GM12865 (cell line): ENCODE data around the gene HIVEP1.

ENCODE experiments used
- DNase-seq: peaks from one replicate; pipeline ENCODE4 v3.0.0; 2010; ENCODE audit warnings: low read depth
- H3K4me3 ChIP-seq: 2 replicates; pipeline ENCODE4 v1.5.1; 2011; ENCODE audit warnings: mild to moderate bottlenecking, low read depth, low read length, control low read depth
- CTCF ChIP-seq: IDR thresholded peaks from 2 replicates; pipeline ENCODE4 v1.5.1; 2011; ENCODE audit warnings: low read length, control low read depth, low read depth, inconsistent platforms; ENCODE audit not compliant: insufficient read depth; ENCODE audit errors: missing control alignments

The HIVEP1 gene

GRCh38 chr6:12165297-12165696 lies 153.2 kb downstream of the HIVEP1 start:
- H3K4me3 ChIP-seq, result no peak overlapping the region
- TF ChIP-seq CTCF, result no peak
- DNase-seq, result no peak

- no peak for DNase-seq
- H3K4me3 ChIP-seq, result no peak overlapping the region
- no peak for TF ChIP-seq CTCF
These were observed 153.7 kb downstream of the HIVEP1 start for GRCh38 chr6:12165722-12166280.

GRCh38 chr6:12169377-12169776 lies 157.3 kb downstream of the HIVEP1 start:
- DNase-seq, result no peak
- no peak for TF ChIP-seq CTCF
- H3K4me3 ChIP-seq, result no peak overlapping the region

GRCh38 chr6:12170351-12171092 lies 158.4 kb downstream of the HIVEP1 start:
- no peak overlapping the region for H3K4me3 ChIP-seq
- no peak for TF ChIP-seq CTCF
- no peak for DNase-seq

- no peak overlapping the region for H3K4me3 ChIP-seq
- DNase-seq, result no peak
- TF ChIP-seq CTCF, result no peak
These were observed 159.6 kb downstream of the HIVEP1 start for GRCh38 chr6:12171717-12172116.

GRCh38 chr6:12172572-12172971 lies 160.5 kb downstream of the HIVEP1 start:
- DNase-seq, result no peak
- H3K4me3 ChIP-seq, result no peak overlapping the region
- no peak for TF ChIP-seq CTCF

GRCh38 chr6:12173181-12173580 lies 161.1 kb downstream of the HIVEP1 start:
- H3K4me3 ChIP-seq, result no peak overlapping the region
- TF ChIP-seq CTCF, result no peak
- no peak for DNase-seq
